HCT116 (cell line): ENCODE results near the gene HIBADH. TPM values are rescaled to one million over a fixed set of nuclear protein-coding genes. Genes with fewer than 3 reads are reported as not detected.

Experiments used
- ATAC-seq: fragments of 200-7000 bp; cut with Tn5 transposase; 2 replicates; pipeline ENCODE4 v1.9.1; 2020; ENCODE audit warnings: mild to moderate bottlenecking, moderate library complexity
- BruUV-seq: library from RNA; stranded (reverse); fragments of 400-500 nt; replicated peaks from 2 replicates; lab custom pipeline; 2021; lab: Mats Ljungman, UMichigan
- CTCF ChIA-PET: fragments of 300-600 bp; sonication (Branson Sonifier 250); formaldehyde crosslinking; loops from one replicate; lab custom pipeline; 2021; ENCODE audit warnings: antibody characterized with exemption; lab: Charles Lee
- POLR2A ChIA-PET: fragments of 300-600, 350-600 bp; sonication (Branson Sonifier 250); formaldehyde crosslinking; loops from one replicate; lab custom pipeline; 2021; ENCODE audit warnings: antibody characterized with exemption; lab: Charles Lee
- RAD21 ChIA-PET, 2 experiments: fragments of 300-600 bp; sonication (Branson Sonifier 250); formaldehyde crosslinking; loops; one replicate each; lab custom pipeline; 2023; ENCODE audit warnings: low total read pairs in 2 of 2; ENCODE audit not compliant: uncharacterized antibody in 2 of 2, unreplicated experiment in 2 of 2, low non-redundant PET in 1 of 2; lab: Charles Lee
- DNase-seq: peaks from one replicate; pipeline ENCODE4 v3.0.0-alpha.2; 2010; ENCODE audit warnings: low read depth, low spot score
- H2AFZ ChIP-seq: fragments of 200-600 bp; shearing (Covaris generic), sonication (generic); 2 replicates; pipeline ENCODE4 v1.6.1; 2017; ENCODE audit warnings: low read depth, mixed run types, mixed read lengths, antibody characterized with exemption, low read length; ENCODE audit not compliant: poor library complexity, severe bottlenecking
- H3K27ac ChIP-seq: 2 replicates; pipeline ENCODE4 v1.5.1; 2012; ENCODE audit warnings: low read depth, low read length
- H3K27me3 ChIP-seq: fragments of 200-600 bp; sonication (generic); 2 replicates; pipeline ENCODE4 v1.6.1; 2016; ENCODE audit warnings: mixed run types, low read length, mixed read lengths; ENCODE audit not compliant: insufficient read depth
- H3K36me3 ChIP-seq, 2 experiments: fragments of 200-500 bp in 1 of 2; fragments of 200-600 bp in 1 of 2; sonication (Bioruptor generic) in 1 of 2; sonication (generic) in 1 of 2; 2 replicates each; pipeline versions ENCODE4 v1.5.1 to v1.6.1; 2014 to 2016; ENCODE audit warnings: low read length in 2 of 2, inconsistent platforms in 1 of 2, mixed read lengths in 1 of 2, mixed run types in 1 of 2; ENCODE audit not compliant: insufficient read depth in 2 of 2, control insufficient read depth in 1 of 2
- H3K4me1 ChIP-seq, 2 experiments: fragments of 200-600 bp in 1 of 2; sonication (generic) in 1 of 2; 2 replicates each; pipeline versions ENCODE4 v1.5.1 to v1.6.1; 2012 to 2017; ENCODE audit warnings: low read length in 2 of 2, inconsistent platforms in 1 of 2, mild to moderate bottlenecking in 1 of 2, mixed read lengths in 1 of 2, mixed run types in 1 of 2, moderate library complexity in 1 of 2; ENCODE audit not compliant: insufficient read depth in 2 of 2, control insufficient read depth in 1 of 2
- H3K4me2 ChIP-seq: fragments of 200-600 bp; sonication (generic); 2 replicates; pipeline ENCODE4 v1.6.1; 2017; ENCODE audit warnings: mixed run types, low read length, mixed read lengths
- H3K4me3 ChIP-seq, 2 experiments: fragments of 200-600 bp in 1 of 2; sonication (generic) in 1 of 2; replicated peaks in 1 of 2; 2 replicates each; pipeline ENCODE4 v1.5.1; 2011 to 2016; ENCODE audit warnings: low read length in 2 of 2, control low read depth in 1 of 2, low read depth in 1 of 2, mild to moderate bottlenecking in 1 of 2, mixed read lengths in 1 of 2, mixed run types in 1 of 2
- H3K79me2 ChIP-seq: fragments of 200-600 bp; sonication (generic); 2 replicates; pipeline ENCODE4 v1.6.1; 2017; ENCODE audit warnings: mild to moderate bottlenecking, mixed run types, low read length, moderate library complexity, mixed read lengths; ENCODE audit not compliant: insufficient read depth
- H3K9ac ChIP-seq: fragments of 200-600 bp; sonication (generic); 2 replicates; pipeline ENCODE4 v1.6.1; 2016; ENCODE audit warnings: low read length, mixed read lengths
- H3K9me2 ChIP-seq: fragments of 200-600 bp; sonication (generic), shearing (Covaris generic); 2 replicates; pipeline ENCODE4 v1.6.1; 2017; ENCODE audit warnings: mixed run types, mild to moderate bottlenecking, moderate library complexity; ENCODE audit not compliant: insufficient read depth
- H3K9me3 ChIP-seq, 2 experiments: fragments of 200-500 bp in 1 of 2; fragments of 200-600 bp in 1 of 2; sonication (Bioruptor generic) in 1 of 2; sonication (generic) in 1 of 2; 2 replicates each; pipeline ENCODE4 v1.6.1; 2014 to 2017; ENCODE audit warnings: low read length in 2 of 2, mixed read lengths in 2 of 2, inconsistent platforms in 1 of 2, low read depth in 1 of 2, mild to moderate bottlenecking in 1 of 2, mixed run types in 1 of 2, moderate library complexity in 1 of 2; ENCODE audit not compliant: control insufficient read depth in 1 of 2, insufficient read depth in 1 of 2
- H4K20me1 ChIP-seq: fragments of 200-600 bp; sonication (generic), shearing (Covaris generic); 2 replicates; pipeline ENCODE4 v1.6.1; 2017; ENCODE audit warnings: mixed run types, mild to moderate bottlenecking, moderate library complexity; ENCODE audit not compliant: insufficient read depth
- CBX3 ChIP-seq: IDR thresholded peaks from 2 replicates; pipeline ENCODE4 v1.6.1; 2012; ENCODE audit warnings: low read depth
- CEBPB ChIP-seq: IDR thresholded peaks from 2 replicates; pipeline ENCODE4 v1.6.1; 2012; ENCODE audit warnings: low read depth
- CTCF ChIP-seq, 3 experiments: fragments of 200-600 bp in 1 of 3; sonication (generic) in 1 of 3; IDR thresholded peaks in 2 of 3; conservative IDR thresholded peaks in 1 of 3; 2 replicates each; pipeline ENCODE4 v1.5.1; 2012 to 2017; ENCODE audit warnings: low read depth in 2 of 3, low read length in 2 of 3, antibody characterized with exemption in 1 of 3, borderline replicate concordance in 1 of 3, control low read depth in 1 of 3, mild to moderate bottlenecking in 1 of 3, mixed read lengths in 1 of 3, mixed run types in 1 of 3, moderate library complexity in 1 of 3; ENCODE audit not compliant: insufficient read depth in 1 of 3
- EGR1 ChIP-seq: IDR thresholded peaks from 2 replicates; pipeline ENCODE4 v1.6.1; 2012; ENCODE audit warnings: low read depth
- ELF1 ChIP-seq: IDR thresholded peaks from 2 replicates; pipeline ENCODE4 v1.6.1; 2012; ENCODE audit warnings: low read depth, borderline replicate concordance
- EZH2phosphoT487 ChIP-seq: fragments of 200-600 bp; IDR thresholded peaks from 2 replicates; pipeline ENCODE4 v1.6.1; 2018; ENCODE audit warnings: antibody characterized with exemption, borderline replicate concordance
- FOSL1 ChIP-seq: IDR thresholded peaks from 2 replicates; pipeline ENCODE4 v1.6.1; 2012; ENCODE audit warnings: low read depth
- JUND ChIP-seq: IDR thresholded peaks from 2 replicates; pipeline ENCODE4 v1.6.1; 2012
- MAX ChIP-seq: IDR thresholded peaks from 2 replicates; pipeline ENCODE4 v1.6.1; 2012
- RAD21 ChIP-seq: IDR thresholded peaks from 2 replicates; pipeline ENCODE4 v1.6.1; 2012; ENCODE audit warnings: low read depth, mild to moderate bottlenecking
- SIN3A ChIP-seq: IDR thresholded peaks from 2 replicates; pipeline ENCODE4 v1.6.1; 2012; ENCODE audit warnings: low read depth
- SP1 ChIP-seq: IDR thresholded peaks from 2 replicates; pipeline ENCODE4 v1.6.1; 2012; ENCODE audit warnings: low read depth
- SRF ChIP-seq: IDR thresholded peaks from 2 replicates; pipeline ENCODE4 v1.6.1; 2012; ENCODE audit warnings: low read depth
- TCF7L2 ChIP-seq: IDR thresholded peaks from 2 replicates; pipeline ENCODE4 v1.7.0; 2011; ENCODE audit warnings: borderline replicate concordance, inconsistent platforms; ENCODE audit not compliant: insufficient read depth, insufficient read length; ENCODE audit errors: extremely low read depth
- YY1 ChIP-seq: IDR thresholded peaks from 2 replicates; pipeline ENCODE4 v1.6.1; 2011; ENCODE audit warnings: low read length, low read depth, moderate library complexity, mild to moderate bottlenecking; ENCODE audit not compliant: insufficient replicate concordance; ENCODE audit errors: extremely low read depth
- ZFX ChIP-seq: fragments of 450-650 bp; IDR thresholded peaks from 2 replicates; pipeline ENCODE4 v1.6.1; 2017
- ZNF274 ChIP-seq: fragments of 200-500 bp; sonication (Bioruptor generic); IDR thresholded peaks from 2 replicates; pipeline ENCODE4 v1.6.1; 2014; ENCODE audit warnings: mild to moderate bottlenecking, low read depth, low read length, inconsistent platforms
- intact Hi-C: fragments of 100-400 bp; cut with micrococcal nuclease; formaldehyde crosslinking; loops from 2 replicates; pipeline ENCODE4 v1.10.0; 2022
- total RNA-seq: library from RNA; stranded (reverse); gene quantifications from one replicate; pipeline ENCODE4 v1.2.1, GENCODE V29; 2021; ENCODE audit not compliant: unreplicated experiment
- TF ChIP-seq, protein P1 (sequence below): IDR thresholded peaks from 2 replicates; pipeline ENCODE4 v1.6.1; 2011; ENCODE audit warnings: mild to moderate bottlenecking, low read length, moderate library complexity; ENCODE audit not compliant: insufficient replicate concordance; ENCODE audit errors: extremely low read depth
- TF ChIP-seq, protein P2 (sequence below): IDR thresholded peaks from 2 replicates; pipeline ENCODE4 v1.6.1; 2012

Gene HIBADH
- total RNA-seq, 1 experiment from 2014 or later: 32.4 TPM

DNA sequence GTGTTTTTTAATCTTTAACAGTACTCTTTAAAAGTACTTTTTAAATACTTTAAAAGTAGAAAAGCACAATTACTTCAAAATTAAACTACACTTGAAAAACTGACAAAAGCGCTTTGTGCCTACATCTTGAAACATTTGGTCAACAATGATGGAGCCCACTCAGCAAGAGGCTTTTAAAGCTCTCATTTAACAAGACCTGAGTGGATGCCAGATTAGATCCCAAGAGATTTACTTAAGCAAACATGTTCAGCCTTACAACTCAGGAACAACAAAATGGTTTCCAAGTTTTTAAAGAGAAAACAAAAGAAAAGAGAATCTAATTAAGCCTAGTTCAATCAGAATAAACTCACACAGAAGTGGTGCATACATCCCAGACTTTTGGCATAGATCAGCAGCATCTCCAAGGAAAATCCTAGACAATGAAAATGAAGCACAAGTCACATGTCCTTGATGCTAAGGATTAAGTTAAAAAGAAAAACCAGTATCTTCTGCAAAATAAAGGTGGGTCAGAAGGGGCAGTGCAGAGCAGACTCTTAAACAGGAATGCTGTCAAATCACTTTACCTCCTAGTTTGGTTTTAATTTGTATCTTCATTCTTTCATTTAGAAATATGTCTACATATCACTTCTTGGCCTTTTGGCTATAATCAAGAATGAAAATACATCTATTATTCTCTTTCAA, 26.2 kb downstream of the HIBADH start:
- POLR2A ChIA-PET: no interaction called here
- no peak overlapping the region for H3K4me3 ChIP-seq
- H3K9ac ChIP-seq: no peak overlapping the region
- H4K20me1 ChIP-seq: no peaks in the 10 kb centered on the region
- RAD21 ChIA-PET: no interaction called here
- CTCF ChIA-PET: no interaction called here
- TF ChIP-seq EGR1 (no peak), ZNF274 (no peak), SP1 (no peak), RAD21 (no peak), YY1 (no peak), ELF1 (no peak), TCF7L2 (no peak), FOSL1 (no peak), EZH2phosphoT487 (no peak), SIN3A (no peak), SRF (no peak), CTCF (IDR thresholded peaks at IDR 0.05 in 2 of 3, conservative IDR thresholded peaks at IDR 0.05 in 1 of 3; ENCODE audit: borderline replicate concordance in 1 of 3, insufficient read depth in 1 of 3, low read depth in 2 of 3, low read length in 2 of 3) (no peak; a peak in 1 of 6 replicates), ZFX (no peak), CBX3 (no peak), CEBPB (no peak), MAX (no peak), JUND (no peak)
- TF ChIP-seq, protein P1, sequence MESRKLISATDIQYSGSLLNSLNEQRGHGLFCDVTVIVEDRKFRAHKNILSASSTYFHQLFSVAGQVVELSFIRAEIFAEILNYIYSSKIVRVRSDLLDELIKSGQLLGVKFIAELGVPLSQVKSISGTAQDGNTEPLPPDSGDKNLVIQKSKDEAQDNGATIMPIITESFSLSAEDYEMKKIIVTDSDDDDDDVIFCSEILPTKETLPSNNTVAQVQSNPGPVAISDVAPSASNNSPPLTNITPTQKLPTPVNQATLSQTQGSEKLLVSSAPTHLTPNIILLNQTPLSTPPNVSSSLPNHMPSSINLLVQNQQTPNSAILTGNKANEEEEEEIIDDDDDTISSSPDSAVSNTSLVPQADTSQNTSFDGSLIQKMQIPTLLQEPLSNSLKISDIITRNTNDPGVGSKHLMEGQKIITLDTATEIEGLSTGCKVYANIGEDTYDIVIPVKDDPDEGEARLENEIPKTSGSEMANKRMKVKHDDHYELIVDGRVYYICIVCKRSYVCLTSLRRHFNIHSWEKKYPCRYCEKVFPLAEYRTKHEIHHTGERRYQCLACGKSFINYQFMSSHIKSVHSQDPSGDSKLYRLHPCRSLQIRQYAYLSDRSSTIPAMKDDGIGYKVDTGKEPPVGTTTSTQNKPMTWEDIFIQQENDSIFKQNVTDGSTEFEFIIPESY: no peak
- TF ChIP-seq, protein P2, sequence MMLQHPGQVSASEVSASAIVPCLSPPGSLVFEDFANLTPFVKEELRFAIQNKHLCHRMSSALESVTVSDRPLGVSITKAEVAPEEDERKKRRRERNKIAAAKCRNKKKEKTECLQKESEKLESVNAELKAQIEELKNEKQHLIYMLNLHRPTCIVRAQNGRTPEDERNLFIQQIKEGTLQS: no peak
- TF ChIP-seq, all 23 proteins: peak for 0
- H3K4me1 ChIP-seq: peaks cover 8 to 9% of the 10 kb centered on the region in 2 experiments; a peak in 3 of 4 replicates
- H2AFZ ChIP-seq: no peak overlapping the region
- no peaks in the 10 kb centered on the region for H3K9me2 ChIP-seq
- 0 out of 2 replicates have a peak, but pooled peaks cover 3% of the 10 kb centered on the region for H3K79me2 ChIP-seq
- H3K36me3 ChIP-seq: no peaks in the 10 kb centered on the region
- no peaks in the 10 kb centered on the region for H3K27me3 ChIP-seq
- H3K4me2 ChIP-seq: no peak overlapping the region
- no peak for ATAC-seq
- BruUV-seq: no TSS peak
- DNase-seq: no peak
- intact Hi-C loops: no loop called here
- no peaks in the 10 kb centered on the region for H3K9me3 ChIP-seq
- H3K27ac ChIP-seq: no peak overlapping the region
